ENCODE measurements around the gene GLI2. TPM values are rescaled to one million over a fixed set of nuclear protein-coding genes. Genes with fewer than 3 reads are reported as not detected.

The GLI2 gene
- polyA plus RNA-seq, 3 donors, result 0.09 to 1.3 (median 0.42) TPM

DNA sequence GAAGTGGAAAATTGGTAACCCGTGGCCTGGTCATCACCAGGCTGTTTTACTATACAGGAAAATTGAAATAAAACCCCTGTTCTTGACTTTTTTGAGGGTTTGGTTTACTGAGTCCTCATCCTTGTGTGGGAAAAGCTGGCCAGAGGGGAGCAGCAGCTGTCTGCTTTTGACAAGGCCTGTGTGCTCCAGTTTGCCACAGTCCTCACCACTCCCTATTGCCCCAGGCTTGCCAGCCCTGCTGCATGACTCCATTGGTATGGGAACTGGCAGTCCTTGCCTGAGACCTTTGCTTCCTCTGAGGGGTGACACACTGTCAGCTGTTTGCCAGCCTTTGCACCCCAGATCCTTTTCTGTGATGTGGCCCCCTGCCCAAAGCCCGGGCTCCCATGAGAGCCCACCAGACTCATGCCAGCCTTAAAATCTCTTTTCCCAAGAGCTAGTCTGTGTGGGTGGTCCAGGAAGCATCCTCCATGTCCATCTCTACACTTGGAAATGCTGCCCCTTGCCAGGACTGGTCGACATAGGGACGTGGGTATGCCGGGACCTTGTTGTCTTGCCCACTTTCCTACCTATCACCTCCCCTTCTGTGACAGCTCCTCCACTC lies 39.0 kb downstream of the GLI2 start:
- WGBS, 3 donors, result 79 to 89% (median 87%) methylated on average over 5 of the region's 5 CpGs

DNA sequence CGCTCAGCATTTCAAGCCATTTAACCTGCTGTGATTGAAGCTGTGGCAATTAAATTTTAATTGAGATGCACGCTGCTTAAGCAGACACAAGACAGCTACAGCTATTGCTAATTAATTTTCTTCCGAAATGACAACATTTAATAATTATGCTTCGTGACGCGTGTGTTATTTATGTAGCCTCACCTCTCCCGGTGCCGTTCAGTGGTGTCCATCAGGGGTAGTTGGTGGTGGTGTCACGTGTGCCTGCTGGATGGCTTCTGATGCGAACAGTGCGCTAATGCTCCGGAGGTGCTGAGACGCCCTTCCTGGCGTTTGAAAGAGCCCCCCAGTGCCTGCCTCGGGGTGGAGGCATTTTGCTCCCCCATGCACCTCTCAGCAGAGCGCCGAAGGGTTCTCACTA lies 39.5 kb downstream of the GLI2 start:
- 83 to 93% (median 91%) methylated on average over 17 of the region's 17 CpGs for WGBS, 3 donors
- no peak overlapping the region for H3K27ac ChIP-seq (ENCODE audit: low read depth, low read length)

More for the DNA sequence above, 39.0 kb downstream of the GLI2 start:
- no peak overlapping the region for H3K27ac ChIP-seq (ENCODE audit: low read depth, low read length)

DNA sequence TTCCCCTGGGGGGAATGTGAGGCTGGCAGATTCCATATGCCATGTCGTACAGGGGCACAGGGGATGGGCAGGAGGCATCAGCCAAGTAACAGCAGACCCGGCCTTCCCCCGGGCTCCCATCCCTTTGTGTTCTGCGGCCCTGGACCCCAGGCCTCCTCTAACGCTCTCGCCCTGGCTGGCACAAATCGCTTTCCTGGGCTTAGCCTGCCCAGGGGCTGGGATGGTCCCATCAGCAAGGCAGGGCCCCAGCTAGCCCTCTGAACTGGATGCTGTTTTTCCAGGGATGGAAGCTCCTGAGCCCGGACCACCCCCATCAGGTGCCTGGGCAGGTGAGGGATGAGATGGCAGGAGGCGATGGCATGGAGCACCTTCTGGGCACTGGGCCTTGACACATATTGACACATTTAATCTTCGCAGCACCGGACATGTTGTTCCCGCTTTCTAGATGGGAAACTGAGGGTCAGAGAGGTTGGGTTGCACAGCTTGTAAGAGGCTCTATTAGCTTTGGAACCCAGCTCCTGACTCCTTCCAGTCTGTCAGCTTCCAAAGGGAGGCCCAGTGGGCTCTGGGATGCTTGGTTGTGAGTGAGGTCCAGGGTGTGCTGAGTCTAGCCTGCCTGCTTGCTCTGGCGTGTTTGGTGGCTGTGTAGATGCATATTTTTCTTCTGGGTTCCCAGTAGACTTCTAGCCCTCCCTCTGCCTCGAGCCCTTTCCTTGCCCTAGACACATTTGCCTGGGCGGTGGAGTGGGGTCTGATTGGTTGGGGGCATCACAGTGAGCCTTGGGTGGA lies 40.3 kb downstream of the GLI2 start:
- H3K27ac ChIP-seq (ENCODE audit: low read depth, low read length), result no peak overlapping the region
- WGBS, 3 donors, result 89 to 92% (median 91%) methylated on average over 15 of the region's 15 CpGs

GRCh38 chr2:120776649-120777048 lies 41.0 kb downstream of the GLI2 start:
- 81 to 92% (median 87%) methylated on average over 9 of the region's 9 CpGs for WGBS, 3 donors
- no peak overlapping the region for H3K27ac ChIP-seq (ENCODE audit: low read depth, low read length)

DNA sequence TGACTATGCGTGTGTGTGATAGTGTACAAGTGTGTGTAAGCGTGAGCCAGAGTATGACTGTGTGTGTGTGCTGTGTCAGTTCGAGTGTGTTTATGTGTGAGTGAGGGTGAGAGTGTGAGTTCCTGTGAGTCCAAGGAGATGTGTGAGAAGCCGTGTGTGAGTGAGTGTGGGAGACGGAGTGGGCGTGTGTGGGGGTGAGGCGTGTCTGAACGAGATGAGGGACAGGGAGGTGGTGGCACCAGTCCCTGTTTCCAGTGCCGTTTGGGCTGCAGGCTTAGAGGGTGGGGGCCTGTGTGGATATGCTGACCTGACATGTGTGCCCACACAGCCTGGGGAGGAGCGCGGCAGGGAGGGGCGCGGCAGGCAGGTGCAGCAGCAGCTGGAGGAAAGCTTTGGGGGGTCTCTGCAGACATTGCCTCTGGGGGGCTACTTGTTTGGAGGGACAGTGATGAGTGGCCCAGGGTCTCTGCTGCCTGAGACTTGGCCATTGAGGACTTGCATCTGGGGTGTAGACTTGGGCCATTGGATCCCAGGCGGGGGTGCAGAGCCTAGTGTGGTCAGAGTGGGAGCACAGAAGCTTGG lies 41.6 kb downstream of the GLI2 start:
- WGBS, 3 donors, result 88 to 91% (median 89%) methylated on average over 14 of the region's 14 CpGs
- H3K27ac ChIP-seq (ENCODE audit: low read depth, low read length), result no peak overlapping the region

- WGBS, 3 donors, result 92 to 97% (median 93%) methylated on average over 5 of the region's 5 CpGs
- no peak overlapping the region for H3K27ac ChIP-seq (ENCODE audit: low read depth, low read length)
Observed at GRCh38 chr2:120777787-120778186, 42.1 kb downstream of the GLI2 start.

GRCh38 chr2:120778244-120778643 lies 42.6 kb downstream of the GLI2 start:
- WGBS, 3 donors, result 79 to 86% (median 81%) methylated on average over 12 of the region's 12 CpGs
- no peak overlapping the region for H3K27ac ChIP-seq (ENCODE audit: low read depth, low read length)

GRCh38 chr2:120779781-120780283 lies 44.2 kb downstream of the GLI2 start:
- WGBS, 3 donors, result 54 to 72% (median 63%) methylated on average over 13 of the region's 13 CpGs

DNA sequence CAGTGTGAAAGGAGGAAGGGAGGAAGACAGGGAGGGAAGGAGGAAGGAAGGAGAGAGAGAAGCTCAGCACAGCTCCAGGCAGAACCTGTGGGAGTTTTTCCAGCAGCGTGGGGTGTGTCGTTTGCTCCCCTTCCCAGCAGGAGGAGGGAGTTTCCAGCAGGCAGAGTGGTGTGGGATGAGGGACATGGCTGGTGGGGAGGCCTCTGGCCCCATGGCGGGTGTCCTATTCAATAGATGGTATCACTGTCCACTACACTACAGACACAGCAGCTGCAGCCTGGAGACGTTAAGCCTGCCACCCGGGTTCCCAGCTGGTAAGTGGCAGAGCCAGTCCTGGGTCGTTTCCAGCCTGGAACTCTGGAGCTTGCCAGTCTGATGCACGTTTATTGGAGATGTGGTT lies 44.7 kb downstream of the GLI2 start:
- H3K27ac ChIP-seq (ENCODE audit: low read depth, low read length), result no peak overlapping the region
- 36 to 53% (median 52%) methylated on average over 6 to 7 of the region's 7 CpGs for WGBS, 3 donors

More at GRCh38 chr2:120779781-120780283, 44.2 kb downstream of the GLI2 start:
- H3K27ac ChIP-seq (ENCODE audit: low read depth, low read length), result no peak overlapping the region

GRCh38 chr2:120783371-120783791 lies 47.7 kb downstream of the GLI2 start:
- WGBS, 3 donors, result 4 to 21% (median 12%) methylated on average over 9 of the region's 9 CpGs
- H3K27ac ChIP-seq (ENCODE audit: low read depth, low read length), result no peak overlapping the region

DNA sequence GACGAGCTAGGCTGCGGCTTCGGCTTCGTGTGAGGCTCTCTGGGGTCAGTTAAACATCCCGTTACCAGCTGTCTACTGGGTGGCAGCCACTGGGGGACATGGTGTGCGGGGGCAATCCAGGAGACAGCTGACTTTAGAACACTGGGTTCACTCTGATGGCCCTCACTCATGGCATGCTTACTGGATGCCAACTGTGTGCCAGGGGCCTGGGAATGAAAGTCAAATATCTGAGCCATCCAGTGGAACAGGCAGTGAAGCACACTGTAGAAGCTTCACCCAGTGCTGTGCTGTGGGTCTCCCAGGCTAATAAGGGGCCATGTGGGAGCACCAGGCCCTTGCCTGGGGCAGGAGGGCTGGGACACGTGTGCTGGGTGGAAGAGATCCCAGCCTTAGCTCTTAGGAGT lies 48.3 kb downstream of the GLI2 start:
- no peak overlapping the region for H3K27ac ChIP-seq (ENCODE audit: low read depth, low read length)
- WGBS, 3 donors, result 83 to 89% (median 83%) methylated on average over 7 of the region's 7 CpGs
